A673 (cell line): ENCODE results near the gene MPV17L2. TPM values are rescaled to one million over a fixed set of nuclear protein-coding genes. Genes with fewer than 3 reads are reported as not detected.

Experiments
- Bru-seq: library from RNA; stranded (reverse); fragments of 400-500 nt; gene quantifications from one replicate; lab custom pipeline; 2021; lab: Mats Ljungman, UMichigan
- BruChase-seq, 2 experiments: library from RNA; stranded (reverse); fragments of 400-500 nt; gene quantifications; one replicate each; lab custom pipeline; 2021; lab: Mats Ljungman, UMichigan
- BruUV-seq: library from RNA; stranded (reverse); fragments of 400-500 nt; replicated peaks from 2 replicates; lab custom pipeline; 2021; lab: Mats Ljungman, UMichigan
- CTCF ChIA-PET: fragments of 300-600 bp; sonication (Branson Sonifier 250); formaldehyde crosslinking; loops from one replicate; lab custom pipeline; 2022; ENCODE audit warnings: antibody characterized with exemption; lab: Charles Lee
- POLR2A ChIA-PET: fragments of 300-600 bp; sonication (Branson Sonifier 250); formaldehyde crosslinking; loops from one replicate; lab custom pipeline; 2022; ENCODE audit warnings: antibody characterized with exemption; ENCODE audit not compliant: low non-redundant PET; lab: Charles Lee
- DNase-seq: peaks from one replicate; pipeline ENCODE4 v3.0.0-alpha.2; 2015; ENCODE audit warnings: low spot score
- H3K27ac ChIP-seq: fragments of 200-600 bp; sonication (generic); 2 replicates; pipeline ENCODE4 v1.5.1; 2016; ENCODE audit warnings: mixed run types, low read depth, mild to moderate bottlenecking, mixed read lengths, antibody characterized with exemption, low read length; ENCODE audit not compliant: poor library complexity, severe bottlenecking
- H3K27me3 ChIP-seq: fragments of 200-600 bp; sonication (generic); replicated peaks from 2 replicates; pipeline ENCODE4 v1.6.1; 2017; ENCODE audit warnings: mixed run types, low read depth, mild to moderate bottlenecking, mixed read lengths, antibody characterized with exemption, low read length; ENCODE audit not compliant: insufficient read depth, poor library complexity
- H3K36me3 ChIP-seq: fragments of 200-600 bp; sonication (generic); 2 replicates; pipeline ENCODE4 v1.6.1; 2016; ENCODE audit warnings: mixed run types, mild to moderate bottlenecking, mixed read lengths, antibody characterized with exemption, low read length; ENCODE audit not compliant: insufficient read depth, poor library complexity, severe bottlenecking
- H3K4me1 ChIP-seq: fragments of 200-600 bp; sonication (generic); 2 replicates; pipeline ENCODE4 v1.6.1; 2017; ENCODE audit warnings: mixed run types, mild to moderate bottlenecking, mixed read lengths, antibody characterized with exemption, low read length; ENCODE audit not compliant: insufficient read depth, poor library complexity, severe bottlenecking
- H3K4me3 ChIP-seq: fragments of 200-600 bp; sonication (generic); 2 replicates; pipeline ENCODE4 v1.5.1; 2016; ENCODE audit warnings: low read depth, mixed run types, mild to moderate bottlenecking, mixed read lengths, low read length; ENCODE audit not compliant: poor library complexity, severe bottlenecking
- H3K9me3 ChIP-seq: fragments of 200-600 bp; sonication (generic); 2 replicates; pipeline ENCODE4 v1.6.1; 2016; ENCODE audit warnings: mixed run types, low read depth, mild to moderate bottlenecking, mixed read lengths, antibody characterized with exemption, low read length; ENCODE audit not compliant: poor library complexity, severe bottlenecking
- CTCF ChIP-seq: fragments of 300-800, 200-600 bp; sonication (generic); conservative IDR thresholded peaks from 2 replicates; pipeline ENCODE4 v1.5.1; 2017; ENCODE audit warnings: low read depth, mild to moderate bottlenecking, antibody characterized with exemption, low read length, moderate library complexity, mixed read lengths
- EZH2 ChIP-seq: fragments of 200-600 bp; sonication (generic); IDR thresholded peaks from 2 replicates; pipeline ENCODE4 v1.6.1; 2017; ENCODE audit warnings: borderline replicate concordance, low read depth, mild to moderate bottlenecking, mixed read lengths, antibody characterized with exemption, low read length; ENCODE audit not compliant: poor library complexity, severe bottlenecking
- intact Hi-C: fragments of 100-400 bp; cut with micrococcal nuclease; formaldehyde crosslinking; loops from one replicate; pipeline ENCODE4 v1.10.0; 2022; ENCODE audit not compliant: unreplicated experiment
- long read RNA-seq: library from polyadenylated mRNA; stranded (forward); transcript quantifications from one replicate; pipeline ENCODE4 v2.0.0, GENCODE V29; 2022
- total RNA-seq: library from RNA; stranded (reverse); gene quantifications from 2 replicates; pipeline ENCODE4 v1.2.3, GENCODE V29; 2021

Gene MPV17L2
- total RNA-seq (20.2 and 21.3 TPM in 2 replicates), Bru-seq, nascent RNA (percentile 52 among the genes with signal in this experiment), BruChase-seq, experiment 1, labeled RNA remaining after a 2-hour chase (percentile 56 among the genes with signal in this experiment), BruChase-seq, experiment 2, labeled RNA remaining after a 6-hour chase (percentile 66 among the genes with signal in this experiment)
- long read RNA-seq, transcript MPV17L2-204 (5 exons, 1,408 nt) = major isoform, 78 of 83 reads
- long read RNA-seq, partial matches to known transcripts = 0 of 83 reads
- long read RNA-seq, other reads (novel, unspliced or antisense) = 3 of 83 reads

GRCh38 chr19:18192673-18193387 lies at the start of gene MPV17L2:
Gene MPV17L2 (plus strand): TSS chr19:18193218. CDS start chr19:18193282, 64 bp downstream.
- Histone ChIP-seq H3K27ac (peak within 1 kb of the TSS; percentile 82), H3K27me3 (no peaks in the 10 kb centered on the region), H3K4me3 (peak within 1 kb of the TSS; percentile 65), H3K9me3 (no peaks in the 10 kb centered on the region), H3K36me3 (peaks cover 1% of the 10 kb centered on the region), H3K4me1 (peaks cover 15% of the 10 kb centered on the region)
- POLR2A ChIA-PET = no interaction called here
- CTCF ChIA-PET = interaction anchor here (0.8 to 1.6 kb wide), 4 partner anchors 16 to 87 kb away, joined by 5 to 7 read pairs (median 6); no protein-coding TSS in a partner anchor
- intact Hi-C loops = loop anchor here (2.0 kb wide), 1 partner anchor 40 kb away; the partner anchor contains the start of gene PIK3R2
- DNase-seq = peak; percentile 100
- BruUV-seq = no TSS peak
- TF ChIP-seq EZH2 = no peak
- TF ChIP-seq CTCF = no peak

- H3K4me3 ChIP-seq = no peak overlapping the region
- no TSS peak for BruUV-seq
- H3K9me3 ChIP-seq = no peaks in the 10 kb centered on the region
- H3K27ac ChIP-seq = no peak overlapping the region
- intact Hi-C loops = no loop called here
- CTCF ChIA-PET = no interaction called here
- H3K4me1 ChIP-seq = no peaks in the 10 kb centered on the region
- POLR2A ChIA-PET = no interaction called here
- H3K36me3 ChIP-seq = peaks cover 12% of the 10 kb centered on the region
- no peaks in the 10 kb centered on the region for H3K27me3 ChIP-seq
- no peak for DNase-seq
- TF ChIP-seq EZH2 (no peak), CTCF (no peak)
Measured at GRCh38 chr19:18143902-18144301, 49.1 kb upstream of the MPV17L2 start.

GRCh38 chr19:18144361-18144760 lies 48.7 kb upstream of the MPV17L2 start:
- CTCF ChIA-PET = no interaction called here
- POLR2A ChIA-PET = no interaction called here
- H3K9me3 ChIP-seq = no peaks in the 10 kb centered on the region
- H3K27me3 ChIP-seq = no peaks in the 10 kb centered on the region
- no peak overlapping the region for H3K4me3 ChIP-seq
- BruUV-seq = no TSS peak
- no peak overlapping the region for H3K27ac ChIP-seq
- no peak for DNase-seq
- H3K4me1 ChIP-seq = no peaks in the 10 kb centered on the region
- intact Hi-C loops = no loop called here
- TF ChIP-seq EZH2 (no peak), CTCF (no peak)
- peaks cover 12% of the 10 kb centered on the region for H3K36me3 ChIP-seq
